PC-3 (cell line): Measurements from ENCODE around the gene ACER3. TPM values are rescaled to one million over a fixed set of nuclear protein-coding genes. Genes with fewer than 3 reads are reported as not detected.

Experiments used
- ATAC-seq: fragments of 200-7000 bp; cut with Tn5 transposase; 2 replicates; pipeline ENCODE4 v1.9.1; 2020; ENCODE audit warnings: mild to moderate bottlenecking, moderate library complexity
- BruUV-seq: library from RNA; stranded (reverse); fragments of 400-500 nt; replicated peaks from 2 replicates; lab custom pipeline; 2021; lab: Mats Ljungman, UMichigan
- CTCF ChIA-PET: fragments of 300-600 bp; sonication (Branson Sonifier 250); formaldehyde crosslinking; loops from one replicate; lab custom pipeline; 2022; ENCODE audit warnings: antibody characterized with exemption; lab: Charles Lee
- POLR2A ChIA-PET: fragments of 300-600 bp; sonication (Branson Sonifier 250); formaldehyde crosslinking; loops from one replicate; lab custom pipeline; 2022; ENCODE audit warnings: antibody characterized with exemption; ENCODE audit not compliant: unreplicated experiment; lab: Charles Lee
- DNase-seq: peaks from one replicate; pipeline ENCODE4 v3.0.0-alpha.2; 2015
- H2AFZ ChIP-seq: fragments of 300-600 bp; sonication (generic); 2 replicates; pipeline ENCODE4 v1.6.0; 2016; ENCODE audit warnings: antibody characterized with exemption, low read length
- H3F3A ChIP-seq: fragments of 300-600 bp; sonication (generic); one replicate; pipeline ENCODE4 v1.6.0; 2017; ENCODE audit warnings: antibody characterized with exemption, low read length, control low read depth, mild to moderate bottlenecking; ENCODE audit not compliant: unreplicated experiment
- H3K27ac ChIP-seq: fragments of 300-600 bp; sonication (generic); 2 replicates; pipeline ENCODE4 v1.5.1; 2016; ENCODE audit warnings: mild to moderate bottlenecking, low read length
- H3K27me3 ChIP-seq: fragments of 300-600 bp; sonication (generic); 2 replicates; pipeline ENCODE4 v1.6.1; 2016; ENCODE audit warnings: low read length, mixed read lengths
- H3K36me3 ChIP-seq: fragments of 300-600 bp; sonication (generic); 2 replicates; pipeline ENCODE4 v1.6.1; 2016; ENCODE audit warnings: low read depth, mixed run types, low read length, mixed read lengths
- H3K4me1 ChIP-seq: fragments of 300-600 bp; sonication (generic); 2 replicates; pipeline ENCODE4 v1.5.1; 2016; ENCODE audit warnings: low read length; ENCODE audit not compliant: insufficient read depth
- H3K4me2 ChIP-seq: fragments of 300-600 bp; sonication (generic); 2 replicates; pipeline ENCODE4 v1.6.0; 2016; ENCODE audit warnings: low read length
- H3K4me3 ChIP-seq: fragments of 300-600 bp; sonication (generic); 2 replicates; pipeline ENCODE4 v1.5.1; 2016; ENCODE audit warnings: mild to moderate bottlenecking, low read length, mixed read lengths
- H3K79me2 ChIP-seq: fragments of 300-600 bp; sonication (generic); 2 replicates; pipeline ENCODE4 v1.6.1; 2017; ENCODE audit warnings: low read length, mixed read lengths
- H3K9ac ChIP-seq: fragments of 300-600 bp; sonication (generic); 2 replicates; pipeline ENCODE4 v1.6.0; 2016; ENCODE audit warnings: mild to moderate bottlenecking, low read length
- H3K9me2 ChIP-seq: fragments of 300-600 bp; sonication (generic); replicated peaks from 2 replicates; pipeline ENCODE4 v1.6.1; 2016; ENCODE audit warnings: mixed run types, low read length, mixed read lengths
- H3K9me3 ChIP-seq: fragments of 300-600 bp; sonication (generic); 2 replicates; pipeline ENCODE4 v1.6.1; 2016; ENCODE audit warnings: low read length, mixed read lengths
- H4K20me1 ChIP-seq: fragments of 300-600 bp; sonication (generic); 2 replicates; pipeline ENCODE4 v1.6.1; 2016; ENCODE audit warnings: low read length, mixed read lengths
- EZH2 ChIP-seq: fragments of 300-600 bp; sonication (generic); IDR thresholded peaks from one replicate; pipeline ENCODE4 v1.6.1; 2017; ENCODE audit warnings: antibody characterized with exemption, mild to moderate bottlenecking, low read length; ENCODE audit not compliant: unreplicated experiment
- EZH2phosphoT487 ChIP-seq: fragments of 300-600 bp; sonication (generic); IDR thresholded peaks from 2 replicates; pipeline ENCODE4 v1.6.1; 2018; ENCODE audit warnings: mild to moderate bottlenecking, antibody characterized with exemption, low read length, borderline replicate concordance
- intact Hi-C: fragments of 100-400 bp; cut with micrococcal nuclease; formaldehyde crosslinking; loops from 2 replicates; pipeline ENCODE4 v1.9.0; 2023
- total RNA-seq: library from RNA; depleted of rRNA; stranded (reverse); fragments of >200 nt; gene quantifications from 2 replicates; pipeline ENCODE4 v1.2.3, GENCODE V29; 2014
- TF ChIP-seq, protein P1 (sequence below): fragments of 300-600 bp; sonication (generic); conservative IDR thresholded peaks from 2 replicates; pipeline ENCODE4 v1.5.1; 2017; ENCODE audit warnings: antibody characterized with exemption, low read depth, mild to moderate bottlenecking, low read length

The ACER3 gene
- total RNA-seq, 1 experiment from 2014 or later: 17.3 TPM

DNA sequence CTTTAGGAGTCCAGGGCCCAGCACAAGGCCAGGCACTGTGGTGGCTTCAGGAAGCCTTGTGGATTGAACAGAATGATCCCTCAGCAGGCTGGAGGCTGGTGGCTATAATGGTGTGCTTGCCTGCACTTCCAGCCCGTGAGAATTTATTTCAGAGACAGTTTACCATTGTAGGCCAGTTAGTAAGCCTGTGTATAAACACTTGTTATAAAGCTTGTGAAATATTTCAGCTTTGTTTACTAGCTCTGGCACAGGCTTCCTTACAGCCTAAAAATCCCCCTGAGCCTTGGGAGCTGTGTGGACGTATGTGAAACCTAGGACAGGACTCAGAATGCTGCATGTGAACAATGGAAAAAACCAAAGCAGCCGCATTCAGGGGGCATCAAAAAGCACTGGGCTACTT, 26.6 kb upstream of the ACER3 start:
- DNase-seq (no peak), ATAC-seq (no peak)
- no peaks in the 10 kb centered on the region for H3K79me2 ChIP-seq
- peaks cover 46% of the 10 kb centered on the region for H3K4me1 ChIP-seq
- H3K27me3 ChIP-seq: no peaks in the 10 kb centered on the region
- H4K20me1 ChIP-seq: no peaks in the 10 kb centered on the region
- ChIA-PET POLR2A (no interaction called here), CTCF (no interaction called here)
- H3K4me2 ChIP-seq: no peak overlapping the region
- H3K9ac ChIP-seq: no peak overlapping the region
- H3K9me3 ChIP-seq: no peaks in the 10 kb centered on the region
- H2AFZ ChIP-seq: no peak overlapping the region
- peaks cover 3% of the 10 kb centered on the region for H3F3A ChIP-seq
- BruUV-seq: no TSS peak
- H3K4me3 ChIP-seq: no peak overlapping the region
- intact Hi-C loops: no loop called here
- H3K9me2 ChIP-seq: no peaks in the 10 kb centered on the region
- TF ChIP-seq EZH2phosphoT487 (no peak), EZH2 (no peak)
- TF ChIP-seq, protein P1, sequence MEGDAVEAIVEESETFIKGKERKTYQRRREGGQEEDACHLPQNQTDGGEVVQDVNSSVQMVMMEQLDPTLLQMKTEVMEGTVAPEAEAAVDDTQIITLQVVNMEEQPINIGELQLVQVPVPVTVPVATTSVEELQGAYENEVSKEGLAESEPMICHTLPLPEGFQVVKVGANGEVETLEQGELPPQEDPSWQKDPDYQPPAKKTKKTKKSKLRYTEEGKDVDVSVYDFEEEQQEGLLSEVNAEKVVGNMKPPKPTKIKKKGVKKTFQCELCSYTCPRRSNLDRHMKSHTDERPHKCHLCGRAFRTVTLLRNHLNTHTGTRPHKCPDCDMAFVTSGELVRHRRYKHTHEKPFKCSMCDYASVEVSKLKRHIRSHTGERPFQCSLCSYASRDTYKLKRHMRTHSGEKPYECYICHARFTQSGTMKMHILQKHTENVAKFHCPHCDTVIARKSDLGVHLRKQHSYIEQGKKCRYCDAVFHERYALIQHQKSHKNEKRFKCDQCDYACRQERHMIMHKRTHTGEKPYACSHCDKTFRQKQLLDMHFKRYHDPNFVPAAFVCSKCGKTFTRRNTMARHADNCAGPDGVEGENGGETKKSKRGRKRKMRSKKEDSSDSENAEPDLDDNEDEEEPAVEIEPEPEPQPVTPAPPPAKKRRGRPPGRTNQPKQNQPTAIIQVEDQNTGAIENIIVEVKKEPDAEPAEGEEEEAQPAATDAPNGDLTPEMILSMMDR: no peak
- no peaks in the 10 kb centered on the region for H3K36me3 ChIP-seq
- H3K27ac ChIP-seq: no peak overlapping the region

DNA sequence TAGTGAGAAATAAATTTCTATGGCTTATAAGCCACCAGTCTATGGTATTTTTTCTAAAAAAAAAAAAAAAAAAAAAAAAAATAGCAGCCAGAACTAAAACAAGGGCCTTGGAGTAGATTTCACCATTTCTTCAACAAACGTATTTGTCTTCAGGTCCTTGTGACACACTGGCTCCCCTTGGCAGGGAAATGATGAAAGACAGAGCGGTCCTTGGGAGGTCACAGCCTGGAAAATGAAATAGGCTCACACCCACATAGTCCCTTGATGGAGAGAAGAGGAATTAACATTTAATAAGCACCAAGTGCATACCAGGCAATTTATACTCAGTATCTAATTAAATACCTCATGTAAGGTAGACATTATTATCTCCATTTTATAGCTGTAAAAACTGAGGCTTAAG, 25.7 kb upstream of the ACER3 start:
- DNase-seq (no peak), ATAC-seq (no peak)
- POLR2A ChIA-PET: no interaction called here
- no peak overlapping the region for H3K4me2 ChIP-seq
- no TSS peak for BruUV-seq
- H3K79me2 ChIP-seq: no peaks in the 10 kb centered on the region
- no peak for TF ChIP-seq EZH2
- no peak overlapping the region for H2AFZ ChIP-seq
- peaks cover 55% of the 10 kb centered on the region for H3K4me1 ChIP-seq
- H4K20me1 ChIP-seq: no peaks in the 10 kb centered on the region
- CTCF ChIA-PET: no interaction called here
- no peaks in the 10 kb centered on the region for H3K9me2 ChIP-seq
- H3K27me3 ChIP-seq: no peaks in the 10 kb centered on the region
- H3K27ac ChIP-seq: no peak overlapping the region
- H3K9me3 ChIP-seq: no peaks in the 10 kb centered on the region
- H3K4me3 ChIP-seq: no peak overlapping the region
- no peaks in the 10 kb centered on the region for H3K36me3 ChIP-seq
- intact Hi-C loops: no loop called here
- peaks cover 3% of the 10 kb centered on the region for H3F3A ChIP-seq
- H3K9ac ChIP-seq: no peak overlapping the region

DNA sequence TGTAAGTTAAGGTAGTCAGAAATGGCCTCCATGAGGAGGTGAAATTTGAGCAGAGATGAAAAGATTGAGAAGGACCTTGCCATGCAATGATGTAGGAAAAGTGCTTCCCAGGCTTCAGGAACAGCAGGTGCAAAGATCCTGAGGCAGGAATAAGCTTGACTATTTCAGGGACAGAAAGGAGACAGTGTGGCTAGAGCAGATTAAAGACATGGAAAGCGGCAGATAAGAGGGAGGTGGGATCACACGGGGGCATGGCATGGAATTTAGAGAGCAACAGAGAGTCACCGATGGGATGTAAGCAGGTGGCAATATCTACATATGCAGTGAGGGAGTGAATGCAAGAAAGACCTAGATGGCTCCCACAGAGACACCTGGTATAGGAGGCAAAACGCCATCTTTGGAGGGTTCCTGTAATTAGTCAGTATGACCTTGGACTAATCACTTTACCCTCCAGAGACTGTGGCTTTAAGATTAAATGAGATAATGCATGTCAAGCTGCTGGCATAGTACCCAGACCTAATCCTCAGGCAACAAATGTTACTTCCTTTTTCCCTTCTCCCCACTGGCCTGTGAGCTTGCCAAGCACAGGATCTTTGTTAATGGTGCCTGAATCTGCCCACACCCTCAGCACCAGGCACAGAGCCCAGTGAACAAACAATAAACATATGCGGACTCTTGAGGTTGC, 24.6 kb upstream of the ACER3 start:
- Histone ChIP-seq H2AFZ (no peak overlapping the region), H3K36me3 (no peaks in the 10 kb centered on the region), H4K20me1 (no peaks in the 10 kb centered on the region), H3K27ac (peak overlapping the region; percentile 52), H3K4me2 (peak overlapping the region; percentile 11; the same call in 1 of the 2 replicates), H3K9me2 (no peaks in the 10 kb centered on the region), H3K27me3 (no peaks in the 10 kb centered on the region), H3K4me1 (peaks cover 48% of the 10 kb centered on the region), H3F3A (peaks cover 3% of the 10 kb centered on the region), H3K9ac (no peak overlapping the region), H3K79me2 (no peaks in the 10 kb centered on the region), H3K9me3 (no peaks in the 10 kb centered on the region), H3K4me3 (no peak overlapping the region)
- intact Hi-C loops: loop anchor here (1.0 to 2.0 kb wide), 3 partner anchors 11 to 26 kb away; partner anchors contain the start of gene ACER3
- BruUV-seq: no TSS peak
- ATAC-seq: peak; percentile 87
- TF ChIP-seq EZH2phosphoT487 (no peak), EZH2 (no peak)
- TF ChIP-seq, protein P1: no peak
- ChIA-PET POLR2A (interaction anchor here (0.6 kb wide), 1 partner anchor 231 kb away, joined by 3 read pairs; the partner anchor contains the start of gene CAPN5), CTCF (interaction anchor here (0.7 to 1.3 kb wide), 3 partner anchors 13 to 439 kb away, joined by 3 to 9 read pairs (median 4); no protein-coding TSS in a partner anchor)
- DNase-seq: peak; percentile 94
